Muscle layer of colon (tissue), 2 donors: ENCODE results near the gene CHRM5.

ENCODE experiments used
- H3K27ac ChIP-seq: one replicate; pipeline ENCODE4 v1.7.0; 2013; ENCODE audit warnings: low read depth, mild to moderate bottlenecking, low read length, moderate library complexity
- H3K27me3 ChIP-seq, 2 donors: one replicate each; pipeline ENCODE4 v1.7.0; 2013; ENCODE audit warnings: low read length in 2 of 2, mild to moderate bottlenecking in 2 of 2; ENCODE audit not compliant: insufficient read depth in 2 of 2, control insufficient read depth in 1 of 2
- H3K36me3 ChIP-seq: one replicate; pipeline ENCODE4 v1.7.0; 2013; ENCODE audit warnings: mild to moderate bottlenecking, low read length; ENCODE audit not compliant: insufficient read depth
- H3K4me1 ChIP-seq: one replicate; pipeline ENCODE4 v1.7.0; 2013; ENCODE audit warnings: mild to moderate bottlenecking, low read length; ENCODE audit not compliant: insufficient read depth
- H3K4me3 ChIP-seq, 2 donors: one replicate each; pipeline ENCODE4 v1.7.0; 2013; ENCODE audit warnings: low read length in 2 of 2, low read depth in 1 of 2, mild to moderate bottlenecking in 1 of 2, moderate library complexity in 1 of 2
- H3K9ac ChIP-seq: one replicate; pipeline ENCODE4 v1.7.0; 2013; ENCODE audit warnings: low read length
- H3K9me3 ChIP-seq: one replicate; pipeline ENCODE4 v1.7.0; 2013; ENCODE audit warnings: mild to moderate bottlenecking, low read length
- donor health status: abdominal sarcoma.
- donor health status: Adenocarcinoma of cecum.

The CHRM5 gene

GRCh38 chr15:33960549-33960935, 7.8 kb upstream of the CHRM5 start:
- Histone ChIP-seq H3K9ac (no peak overlapping the region), H3K36me3 (no peaks in the 10 kb centered on the region), H3K27ac (no peak overlapping the region), H3K27me3 (no peaks in the 10 kb centered on the region), H3K9me3 (no peaks in the 10 kb centered on the region), H3K4me1 (no peaks in the 10 kb centered on the region), H3K4me3 (no peak overlapping the region)

GRCh38 chr15:33963831-33964664, 4.2 kb upstream of the CHRM5 start:
- no peak overlapping the region for H3K27ac ChIP-seq
- no peak overlapping the region for H3K9ac ChIP-seq
- H3K36me3 ChIP-seq = no peaks in the 10 kb centered on the region
- H3K9me3 ChIP-seq = no peaks in the 10 kb centered on the region
- no peaks in the 10 kb centered on the region for H3K4me1 ChIP-seq
- no peak overlapping the region for H3K4me3 ChIP-seq
- H3K27me3 ChIP-seq = no peaks in the 10 kb centered on the region

GRCh38 chr15:33964665-33965040, 3.6 kb upstream of the CHRM5 start:
- Histone ChIP-seq H3K4me1 (no peaks in the 10 kb centered on the region), H3K27me3 (no peaks in the 10 kb centered on the region), H3K9me3 (no peaks in the 10 kb centered on the region), H3K27ac (no peak overlapping the region), H3K36me3 (no peaks in the 10 kb centered on the region), H3K9ac (no peak overlapping the region), H3K4me3 (no peak overlapping the region)

- no peak overlapping the region for H3K27ac ChIP-seq
- H3K27me3 ChIP-seq = no peaks in the 10 kb centered on the region
- no peak overlapping the region for H3K9ac ChIP-seq
- no peak overlapping the region for H3K4me3 ChIP-seq
- no peaks in the 10 kb centered on the region for H3K36me3 ChIP-seq
- H3K9me3 ChIP-seq = no peaks in the 10 kb centered on the region
- no peaks in the 10 kb centered on the region for H3K4me1 ChIP-seq
Observed at GRCh38 chr15:33968821-33969220, 524 bp downstream of the CHRM5 start.

GRCh38 chr15:33971811-33972210, 3.5 kb downstream of the CHRM5 start:
- no peak overlapping the region for H3K4me3 ChIP-seq
- no peaks in the 10 kb centered on the region for H3K27me3 ChIP-seq
- no peaks in the 10 kb centered on the region for H3K36me3 ChIP-seq
- no peak overlapping the region for H3K27ac ChIP-seq
- H3K9ac ChIP-seq = no peak overlapping the region
- no peaks in the 10 kb centered on the region for H3K4me1 ChIP-seq
- no peaks in the 10 kb centered on the region for H3K9me3 ChIP-seq

- Histone ChIP-seq H3K27me3 (no peaks in the 10 kb centered on the region), H3K4me1 (no peaks in the 10 kb centered on the region), H3K36me3 (no peaks in the 10 kb centered on the region), H3K27ac (no peak overlapping the region), H3K9ac (no peak overlapping the region), H3K9me3 (no peaks in the 10 kb centered on the region), H3K4me3 (no peak overlapping the region)
Observed at GRCh38 chr15:33975022-33975565, 6.8 kb downstream of the CHRM5 start.

GRCh38 chr15:33980159-33980558, 11.9 kb downstream of the CHRM5 start:
- no peaks in the 10 kb centered on the region for H3K4me1 ChIP-seq

GRCh38 chr15:33982516-33982915, 14.2 kb downstream of the CHRM5 start:
- H3K4me1 ChIP-seq = no peaks in the 10 kb centered on the region
- no peaks in the 10 kb centered on the region for H3K27me3 ChIP-seq
- no peaks in the 10 kb centered on the region for H3K36me3 ChIP-seq
- no peak overlapping the region for H3K27ac ChIP-seq
- no peak overlapping the region for H3K9ac ChIP-seq
- no peak overlapping the region for H3K4me3 ChIP-seq
- no peaks in the 10 kb centered on the region for H3K9me3 ChIP-seq

More at GRCh38 chr15:33980159-33980558, 11.9 kb downstream of the CHRM5 start:
- Histone ChIP-seq H3K27ac (no peak overlapping the region), H3K9ac (no peak overlapping the region), H3K9me3 (no peaks in the 10 kb centered on the region), H3K27me3 (no peaks in the 10 kb centered on the region), H3K36me3 (no peaks in the 10 kb centered on the region), H3K4me3 (no peak overlapping the region)

GRCh38 chr15:33985287-33985686, 17.0 kb downstream of the CHRM5 start:
- Histone ChIP-seq H3K36me3 (no peaks in the 10 kb centered on the region), H3K27ac (no peak overlapping the region), H3K4me1 (no peaks in the 10 kb centered on the region), H3K9ac (no peak overlapping the region), H3K9me3 (no peaks in the 10 kb centered on the region), H3K27me3 (no peaks in the 10 kb centered on the region), H3K4me3 (no peak overlapping the region)

GRCh38 chr15:33985751-33986150, 17.5 kb downstream of the CHRM5 start:
- Histone ChIP-seq H3K36me3 (no peaks in the 10 kb centered on the region), H3K27ac (no peak overlapping the region), H3K27me3 (no peaks in the 10 kb centered on the region), H3K4me1 (no peaks in the 10 kb centered on the region), H3K9ac (no peak overlapping the region), H3K4me3 (no peak overlapping the region), H3K9me3 (no peaks in the 10 kb centered on the region)

- H3K27me3 ChIP-seq = no peaks in the 10 kb centered on the region
- no peak overlapping the region for H3K9ac ChIP-seq
- no peaks in the 10 kb centered on the region for H3K4me1 ChIP-seq
- H3K9me3 ChIP-seq = no peaks in the 10 kb centered on the region
- H3K4me3 ChIP-seq = no peak overlapping the region
- no peak overlapping the region for H3K27ac ChIP-seq
- H3K36me3 ChIP-seq = no peaks in the 10 kb centered on the region
Observed at GRCh38 chr15:33987444-33987843, 19.1 kb downstream of the CHRM5 start.

GRCh38 chr15:33988384-33988783, 20.1 kb downstream of the CHRM5 start:
- Histone ChIP-seq H3K4me3 (no peak overlapping the region), H3K4me1 (no peaks in the 10 kb centered on the region), H3K27ac (no peak overlapping the region), H3K27me3 (no peaks in the 10 kb centered on the region), H3K9ac (no peak overlapping the region), H3K9me3 (no peaks in the 10 kb centered on the region), H3K36me3 (no peaks in the 10 kb centered on the region)
